Nephron progenitor cell (in vitro differentiated cells): ENCODE measurements around the gene SPRED2.
A peak's percentile ranks its signal among the peaks of the same experiment; 100 is the strongest.

Source experiments
- DNase-seq: peaks from one replicate; pipeline ENCODE4 v3.0.0; 2021
- H3K27ac Mint-ChIP-seq: 2 replicates; pipeline ENCODE4 v1.8.0; 2021; ENCODE audit warnings: mild to moderate bottlenecking, moderate library complexity, mixed read lengths
- H3K27me3 Mint-ChIP-seq: 2 replicates; pipeline ENCODE4 v1.8.0; 2021; ENCODE audit warnings: mild to moderate bottlenecking, low read depth, mixed read lengths; ENCODE audit not compliant: poor library complexity
- H3K36me3 Mint-ChIP-seq: 2 replicates; pipeline ENCODE4 v1.8.0; 2021; ENCODE audit warnings: low read depth, mixed read lengths
- H3K4me1 Mint-ChIP-seq: 2 replicates; pipeline ENCODE4 v1.8.0; 2021; ENCODE audit warnings: mixed read lengths
- H3K4me3 Mint-ChIP-seq: 2 replicates; pipeline ENCODE4 v1.8.0; 2021; ENCODE audit warnings: mild to moderate bottlenecking, moderate library complexity, mixed read lengths
- H3K9me3 Mint-ChIP-seq: 2 replicates; pipeline ENCODE4 v1.8.0; 2021; ENCODE audit warnings: mild to moderate bottlenecking, moderate library complexity, mixed read lengths
- CTCF ChIP-seq: fragments of 200-600 bp; sonication (generic); IDR thresholded peaks from 2 replicates; pipeline ENCODE4 v1.5.0; 2021; ENCODE audit warnings: antibody characterized with exemption

Gene SPRED2

GRCh38 chr2:65438137-65438899 is 5.9 kb upstream of the SPRED2 start:
- no peaks in the 10 kb centered on the region for H3K36me3 Mint-ChIP-seq
- peaks cover 10% of the 10 kb centered on the region for H3K27me3 Mint-ChIP-seq
- no peak for TF ChIP-seq CTCF
- H3K4me1 Mint-ChIP-seq, result peaks cover 45% of the 10 kb centered on the region
- H3K4me3 Mint-ChIP-seq, result peak overlapping the region; percentile 8
- peak overlapping the region; percentile 33 for H3K27ac Mint-ChIP-seq
- DNase-seq, result peak; percentile 36
- peaks cover 3% of the 10 kb centered on the region for H3K9me3 Mint-ChIP-seq

GRCh38 chr2:65437392-65438135 is 5.2 kb upstream of the SPRED2 start:
- peak overlapping the region; percentile 95 for H3K4me3 Mint-ChIP-seq
- H3K4me1 Mint-ChIP-seq, result peaks cover 45% of the 10 kb centered on the region
- H3K9me3 Mint-ChIP-seq, result peaks cover 3% of the 10 kb centered on the region
- peaks cover 10% of the 10 kb centered on the region for H3K27me3 Mint-ChIP-seq
- no peaks in the 10 kb centered on the region for H3K36me3 Mint-ChIP-seq
- TF ChIP-seq CTCF, result no peak
- DNase-seq, result no peak
- H3K27ac Mint-ChIP-seq, result peak overlapping the region; percentile 94

DNA sequence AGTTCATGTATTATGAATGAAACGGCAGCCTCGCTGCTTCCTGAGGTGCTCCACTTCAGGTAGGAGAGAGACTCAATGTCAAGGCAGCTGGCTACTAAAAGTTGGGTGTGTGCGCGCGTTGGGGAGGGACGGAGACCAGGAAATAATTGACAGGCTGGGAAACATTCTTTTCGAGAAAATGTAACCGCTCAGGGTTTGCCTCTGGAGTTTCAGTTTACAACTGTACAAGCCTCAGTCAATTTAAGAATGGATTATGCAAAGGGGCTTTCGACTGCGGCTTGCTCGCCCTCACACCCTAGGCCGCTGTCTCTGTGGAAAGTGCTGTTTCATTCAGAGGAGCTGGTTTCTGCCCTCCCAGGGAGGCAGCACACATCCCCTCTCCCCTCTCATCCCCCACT is 4.4 kb upstream of the SPRED2 start:
- Mint-ChIP-seq H3K27ac (peak overlapping the region; percentile 94), H3K27me3 (peaks cover 10% of the 10 kb centered on the region), H3K4me3 (peak overlapping the region; percentile 95), H3K4me1 (peaks cover 45% of the 10 kb centered on the region), H3K36me3 (no peaks in the 10 kb centered on the region), H3K9me3 (peaks cover 2% of the 10 kb centered on the region)
- TF ChIP-seq CTCF, result no peak
- peak; percentile 17 for DNase-seq

GRCh38 chr2:65436169-65436823 is 3.9 kb upstream of the SPRED2 start:
- DNase-seq, result peak; percentile 65
- Mint-ChIP-seq H3K27ac (peak overlapping the region; percentile 99), H3K4me1 (peaks cover 45% of the 10 kb centered on the region), H3K27me3 (peaks cover 10% of the 10 kb centered on the region), H3K9me3 (no peaks in the 10 kb centered on the region), H3K36me3 (no peaks in the 10 kb centered on the region), H3K4me3 (peak overlapping the region; percentile 95)
- no peak for TF ChIP-seq CTCF

DNA sequence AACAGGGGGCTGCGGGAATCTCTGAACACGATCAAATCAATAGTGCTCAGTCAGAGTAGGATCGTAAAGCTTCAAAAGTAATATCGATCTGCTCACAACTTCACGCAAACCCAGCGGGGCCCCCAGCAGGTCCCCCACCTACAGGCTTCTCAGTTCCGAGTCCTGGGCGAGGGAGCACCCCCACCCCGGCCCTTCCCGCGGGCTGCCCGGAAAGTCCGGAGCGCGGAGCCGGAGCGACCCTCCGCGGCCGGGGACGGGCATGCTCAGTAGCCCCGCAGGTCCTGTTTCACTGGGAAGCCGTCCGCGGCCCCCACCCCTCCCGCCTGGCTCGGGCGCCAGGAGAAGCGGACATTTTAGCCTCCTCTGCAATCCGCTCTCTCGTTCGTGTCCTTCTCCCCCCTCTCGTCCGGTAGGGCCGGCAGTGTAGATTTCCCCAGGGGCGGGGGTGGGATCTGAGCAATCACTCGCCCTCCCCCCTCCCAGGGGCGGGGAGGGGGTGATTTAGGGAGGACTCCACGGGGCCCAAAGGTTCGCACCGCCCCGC is 3.3 kb upstream of the SPRED2 start:
- TF ChIP-seq CTCF, result no peak
- no peaks in the 10 kb centered on the region for H3K9me3 Mint-ChIP-seq
- peak overlapping the region; percentile 95 for H3K4me3 Mint-ChIP-seq
- no peaks in the 10 kb centered on the region for H3K36me3 Mint-ChIP-seq
- DNase-seq, result peak; percentile 91
- H3K27me3 Mint-ChIP-seq, result peaks cover 10% of the 10 kb centered on the region
- H3K27ac Mint-ChIP-seq, result peak overlapping the region; percentile 99
- H3K4me1 Mint-ChIP-seq, result peaks cover 45% of the 10 kb centered on the region
